22Rv1 (cell line): Measurements from ENCODE around the gene DPF3.
A peak's percentile ranks its signal among the peaks of the same experiment; 100 is the strongest.

Experiments
- H3K27ac ChIP-seq: fragments of 450-650 bp; 2 replicates; pipeline ENCODE4 v1.5.1; 2017
- CTCF ChIP-seq: fragments of 450-650 bp; IDR thresholded peaks from 2 replicates; pipeline ENCODE4 v1.5.1; 2017; ENCODE audit warnings: mild to moderate bottlenecking
- ZFX ChIP-seq: fragments of 450-650 bp; IDR thresholded peaks from 2 replicates; pipeline ENCODE4 v1.6.1; 2017; ENCODE audit warnings: antibody characterized with exemption, borderline replicate concordance

The DPF3 gene

GRCh38 chr14:72893636-72894322 is at the start of gene DPF3:
Gene DPF3, minus strand, starts transcription at chr14:72894101. Its CDS starts 13 bp downstream, at chr14:72894088.
- no peak for TF ChIP-seq ZFX
- TF ChIP-seq CTCF, result no peak
- H3K27ac ChIP-seq, result peak within 1 kb of the TSS; percentile 35; the same call in 1 of the 2 replicates

GRCh38 chr14:72942934-72943333 is 49.0 kb upstream of the DPF3 start:
- TF ChIP-seq ZFX (no peak), CTCF (no peak)

GRCh38 chr14:72941286-72941985 is 47.5 kb upstream of the DPF3 start:
- TF ChIP-seq ZFX, result no peak
- no peak for TF ChIP-seq CTCF
- H3K27ac ChIP-seq, result no peak overlapping the region

More at GRCh38 chr14:72942934-72943333, 49.0 kb upstream of the DPF3 start:
- H3K27ac ChIP-seq, result no peak overlapping the region

- H3K27ac ChIP-seq, result no peak overlapping the region
- TF ChIP-seq CTCF (no peak), ZFX (no peak)
Measured at GRCh38 chr14:72939630-72940029, 45.7 kb upstream of the DPF3 start.

GRCh38 chr14:72932893-72933292 is 39.0 kb upstream of the DPF3 start:
- TF ChIP-seq CTCF, result no peak
- TF ChIP-seq ZFX, result no peak

GRCh38 chr14:72929316-72930080 is 35.6 kb upstream of the DPF3 start:
- H3K27ac ChIP-seq, result no peak overlapping the region
- no peak for TF ChIP-seq CTCF
- TF ChIP-seq ZFX, result no peak

More at GRCh38 chr14:72932893-72933292, 39.0 kb upstream of the DPF3 start:
- no peak overlapping the region for H3K27ac ChIP-seq
